Activated CD4-positive, alpha-beta T cell treated with anti-CD3 and anti-CD28 coated beads, Interleukin-10, Interleukin-2, amounts not matched to agents 100 ng/mL and 50 ng/mL, durations not matched to agents 16 hours and 8 hours (primary cell): ENCODE results near the gene OR2T27.
"Not testable (repeated sequence)": the region's sequence is repeated elsewhere in the genome, so short reads cannot be mapped to it uniquely, and the experiment has no call there.

Experiments used
- DNase-seq: peaks from one replicate; pipeline ENCODE4 v3.0.0-alpha.2; 2020

OR2T27 gene

GRCh38 chr1:248639652-248640051 lies 15.7 kb downstream of the OR2T27 start:
- not testable (repeated sequence) for DNase-seq

- DNase-seq: not testable (repeated sequence)
Observed at GRCh38 chr1:248636612-248637011, 18.7 kb downstream of the OR2T27 start.

GRCh38 chr1:248634991-248635390 lies 20.3 kb downstream of the OR2T27 start, which contains the start of gene OR2T11:
Gene OR2T11 (minus strand): TSS chr1:248635091. CDS start chr1:248627128, 7,963 bp downstream.
- not testable (repeated sequence) for DNase-seq

GRCh38 chr1:248631354-248632008 lies 23.8 kb downstream of the OR2T27 start:
- peak; percentile 4 for DNase-seq

GRCh38 chr1:248630551-248630950 lies 24.8 kb downstream of the OR2T27 start:
- no peak for DNase-seq

- no peak for DNase-seq
Observed at GRCh38 chr1:248627971-248628844, 27.1 kb downstream of the OR2T27 start.

GRCh38 chr1:248625971-248626370 lies 29.4 kb downstream of the OR2T27 start:
- no peak for DNase-seq

- DNase-seq: no peak
Observed at GRCh38 chr1:248625166-248625565, 30.2 kb downstream of the OR2T27 start.

- peak; percentile 43 for DNase-seq
Observed at GRCh38 chr1:248622570-248623001, 32.7 kb downstream of the OR2T27 start.

GRCh38 chr1:248621770-248622169 lies 33.6 kb downstream of the OR2T27 start:
- DNase-seq: no peak

GRCh38 chr1:248618878-248619277 lies 36.5 kb downstream of the OR2T27 start:
- peak; percentile 45 for DNase-seq

- DNase-seq: no peak
Observed at GRCh38 chr1:248618119-248618518, 37.2 kb downstream of the OR2T27 start.

GRCh38 chr1:248613742-248614141 lies 41.6 kb downstream of the OR2T27 start:
- no peak for DNase-seq

GRCh38 chr1:248611883-248612414 lies 43.4 kb downstream of the OR2T27 start:
- DNase-seq: no peak

- DNase-seq: no peak
Observed at GRCh38 chr1:248610301-248610700, 45.0 kb downstream of the OR2T27 start.
